Calu3 (cell line): ENCODE results near the gene CABP1. TPM values are rescaled to one million over a fixed set of nuclear protein-coding genes. Genes with fewer than 3 reads are reported as not detected.

Experiments
- BruUV-seq: library from RNA; stranded (reverse); fragments of 400-500 nt; replicated peaks from 2 replicates; lab custom pipeline; 2021; lab: Mats Ljungman, UMichigan
- CTCF ChIA-PET: fragments of 300-600 bp; sonication (Branson Sonifier 250); formaldehyde crosslinking; loops from one replicate; lab custom pipeline; 2022; ENCODE audit warnings: antibody characterized with exemption; lab: Charles Lee
- DNase-seq: peaks from one replicate; pipeline ENCODE4 v3.0.0; 2022
- H3K27ac Mint-ChIP-seq: one replicate; pipeline ENCODE4 v1.8.0; 2022; ENCODE audit warnings: mixed read lengths; ENCODE audit not compliant: unreplicated experiment
- H3K27me3 Mint-ChIP-seq: one replicate; pipeline ENCODE4 v1.8.0; 2022; ENCODE audit warnings: mixed read lengths; ENCODE audit not compliant: unreplicated experiment
- H3K36me3 Mint-ChIP-seq: one replicate; pipeline ENCODE4 v1.8.0; 2022; ENCODE audit warnings: mild to moderate bottlenecking, moderate library complexity, mixed read lengths; ENCODE audit not compliant: insufficient read depth, unreplicated experiment
- H3K4me1 Mint-ChIP-seq: one replicate; pipeline ENCODE4 v1.8.0; 2022; ENCODE audit warnings: mild to moderate bottlenecking, low read depth, mixed read lengths; ENCODE audit not compliant: unreplicated experiment
- H3K4me3 Mint-ChIP-seq: one replicate; pipeline ENCODE4 v1.8.0; 2022; ENCODE audit warnings: mild to moderate bottlenecking, low read depth, moderate library complexity, mixed read lengths; ENCODE audit not compliant: unreplicated experiment
- H3K9me3 Mint-ChIP-seq: one replicate; pipeline ENCODE4 v1.8.0; 2022; ENCODE audit warnings: low read depth, mixed read lengths; ENCODE audit not compliant: unreplicated experiment
- CTCF ChIP-seq: fragments of 200-600 bp; IDR thresholded peaks from one replicate; pipeline ENCODE4 v1.8.0; 2022; ENCODE audit warnings: antibody characterized with exemption; ENCODE audit not compliant: unreplicated experiment
- intact Hi-C: fragments of 100-400 bp; cut with micrococcal nuclease; formaldehyde crosslinking; loops from one replicate; pipeline ENCODE4 v1.10.0; 2022; ENCODE audit not compliant: unreplicated experiment
- total RNA-seq: library from RNA; stranded (reverse); gene quantifications from 2 replicates; pipeline ENCODE4 v1.2.3, GENCODE V29; 2022

The CABP1 gene
- total RNA-seq, 1 experiment from 2014 or later, result 0.14 TPM

- no peak overlapping the region for H3K27ac Mint-ChIP-seq
- DNase-seq, result no peak
- peaks cover 17% of the 10 kb centered on the region for H3K4me1 Mint-ChIP-seq
- peaks cover 99% of the 10 kb centered on the region for H3K27me3 Mint-ChIP-seq
- H3K36me3 Mint-ChIP-seq, result no peaks in the 10 kb centered on the region
- peak; percentile 52 for TF ChIP-seq CTCF
- H3K4me3 Mint-ChIP-seq, result no peak overlapping the region
- CTCF ChIA-PET, result interaction anchor here (0.6 to 2.8 kb wide), 25 partner anchors 8 to 360 kb away, joined by 3 to 52 read pairs (median 4); partner anchors contain the start of genes CABP1, MLEC, POP5 and UNC119B
- no peaks in the 10 kb centered on the region for H3K9me3 Mint-ChIP-seq
- intact Hi-C loops, result loop anchor here (1.0 to 5.0 kb wide), 3 partner anchors 66 to 359 kb away; partner anchors contain the start of gene PLA2G1B
- BruUV-seq, result no TSS peak
These were observed 9.2 kb downstream of the CABP1 start for GRCh38 chr12:120649442-120650232.

GRCh38 chr12:120650233-120650690 is 9.8 kb downstream of the CABP1 start:
- no peak for TF ChIP-seq CTCF
- Mint-ChIP-seq H3K27ac (no peak overlapping the region), H3K4me1 (peaks cover 17% of the 10 kb centered on the region), H3K27me3 (peaks cover 99% of the 10 kb centered on the region), H3K36me3 (no peaks in the 10 kb centered on the region), H3K4me3 (no peak overlapping the region), H3K9me3 (no peaks in the 10 kb centered on the region)
- intact Hi-C loops, result no loop called here
- no TSS peak for BruUV-seq
- CTCF ChIA-PET, result interaction anchor here (0.7 to 2.8 kb wide), 7 partner anchors 10 to 145 kb away, joined by 3 to 52 read pairs (median 5); partner anchors contain the start of gene POP5
- no peak for DNase-seq

GRCh38 chr12:120651821-120652220 is 11.4 kb downstream of the CABP1 start:
- CTCF ChIA-PET, result no interaction called here

More at GRCh38 chr12:120651821-120652220, 11.4 kb downstream of the CABP1 start:
- H3K4me1 Mint-ChIP-seq, result peaks cover 17% of the 10 kb centered on the region
- no peak overlapping the region for H3K4me3 Mint-ChIP-seq
- H3K9me3 Mint-ChIP-seq, result no peaks in the 10 kb centered on the region
- no peaks in the 10 kb centered on the region for H3K36me3 Mint-ChIP-seq
- intact Hi-C loops, result no loop called here
- H3K27me3 Mint-ChIP-seq, result peaks cover 85% of the 10 kb centered on the region
- no TSS peak for BruUV-seq
- no peak overlapping the region for H3K27ac Mint-ChIP-seq
- no peak for DNase-seq
- TF ChIP-seq CTCF, result no peak
